Sigmoid colon (tissue), 4 donors: ENCODE measurements around the gene AGBL2.
"Not testable (repeated sequence)": the region's sequence is repeated elsewhere in the genome, so short reads cannot be mapped to it uniquely, and the experiment has no call there.

ENCODE experiments used
- EP300 ChIP-seq, 4 donors: sonication (generic); formaldehyde crosslinking; IDR thresholded peaks; one replicate each; pipeline ENCODE4 v1.6.1; 2017; ENCODE audit warnings: antibody characterized with exemption in 4 of 4
- POLR2A ChIP-seq, 2 donors: fragments of 450-650 bp; IDR thresholded peaks; one replicate each; pipeline ENCODE4 v1.6.1; 2016; ENCODE audit warnings: antibody characterized with exemption in 2 of 2, mild to moderate bottlenecking in 2 of 2, moderate library complexity in 2 of 2
- POLR2AphosphoS5 ChIP-seq, 4 donors: sonication (generic); formaldehyde crosslinking; IDR thresholded peaks; one replicate each; pipeline ENCODE4 v1.6.1; 2017; ENCODE audit warnings: antibody characterized with exemption in 4 of 4
- TF ChIP-seq, protein P1 (sequence below), 4 experiments: fragments of 450-650 bp in 3 of 4; fragments of 200-600 bp in 1 of 4; IDR thresholded peaks; one replicate each; pipeline ENCODE4 v1.5.1; 2016 to 2019; ENCODE audit warnings: antibody characterized with exemption in 4 of 4, mild to moderate bottlenecking in 3 of 4, moderate library complexity in 2 of 4

DNA sequence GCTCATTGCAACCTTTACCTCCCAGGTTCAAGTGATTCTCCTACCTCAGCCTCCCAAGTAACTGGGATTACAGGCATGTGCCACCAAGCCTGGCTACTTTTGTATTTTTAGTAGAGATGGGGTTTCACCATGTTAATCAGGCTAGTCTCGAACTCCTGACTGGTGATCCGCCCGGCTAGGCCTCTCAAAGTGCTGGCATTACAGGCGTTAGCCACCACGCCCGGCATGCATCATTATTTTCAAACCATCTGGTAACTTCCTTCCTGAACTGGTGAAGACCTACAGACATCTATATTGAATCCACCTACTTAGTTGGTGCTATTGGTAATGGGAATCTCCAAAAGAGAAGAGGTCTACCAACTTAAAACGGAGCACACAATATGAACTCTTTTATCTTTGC is 22.6 kb upstream of the AGBL2 start:
- TF ChIP-seq POLR2AphosphoS5, POLR2A, EP300 (IDR thresholded peaks at IDR 0.05): not testable (repeated sequence)
- TF ChIP-seq, protein P1, sequence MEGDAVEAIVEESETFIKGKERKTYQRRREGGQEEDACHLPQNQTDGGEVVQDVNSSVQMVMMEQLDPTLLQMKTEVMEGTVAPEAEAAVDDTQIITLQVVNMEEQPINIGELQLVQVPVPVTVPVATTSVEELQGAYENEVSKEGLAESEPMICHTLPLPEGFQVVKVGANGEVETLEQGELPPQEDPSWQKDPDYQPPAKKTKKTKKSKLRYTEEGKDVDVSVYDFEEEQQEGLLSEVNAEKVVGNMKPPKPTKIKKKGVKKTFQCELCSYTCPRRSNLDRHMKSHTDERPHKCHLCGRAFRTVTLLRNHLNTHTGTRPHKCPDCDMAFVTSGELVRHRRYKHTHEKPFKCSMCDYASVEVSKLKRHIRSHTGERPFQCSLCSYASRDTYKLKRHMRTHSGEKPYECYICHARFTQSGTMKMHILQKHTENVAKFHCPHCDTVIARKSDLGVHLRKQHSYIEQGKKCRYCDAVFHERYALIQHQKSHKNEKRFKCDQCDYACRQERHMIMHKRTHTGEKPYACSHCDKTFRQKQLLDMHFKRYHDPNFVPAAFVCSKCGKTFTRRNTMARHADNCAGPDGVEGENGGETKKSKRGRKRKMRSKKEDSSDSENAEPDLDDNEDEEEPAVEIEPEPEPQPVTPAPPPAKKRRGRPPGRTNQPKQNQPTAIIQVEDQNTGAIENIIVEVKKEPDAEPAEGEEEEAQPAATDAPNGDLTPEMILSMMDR (IDR thresholded peaks at IDR 0.05), result not testable (repeated sequence)
